IPS DF 6.9 (cell line): ENCODE data around the gene EIF2S3B.
A peak's percentile ranks its signal among the peaks of the same experiment; 100 is the strongest.
"Not testable (repeated sequence)": the region's sequence is repeated elsewhere in the genome, so short reads cannot be mapped to it uniquely, and the experiment has no call there.

Experiments
- DNase-seq: peaks from one replicate; pipeline ENCODE4 v3.0.0-alpha.2; 2013; ENCODE audit warnings: low read depth, low spot score
- H3K27ac ChIP-seq: one replicate; pipeline ENCODE4 v1.5.1; 2013; ENCODE audit warnings: low read length, control low read depth
- H3K27me3 ChIP-seq: 2 replicates; pipeline ENCODE4 v1.6.1; 2013; ENCODE audit warnings: mild to moderate bottlenecking, low read length; ENCODE audit not compliant: control insufficient read depth, insufficient read depth
- H3K36me3 ChIP-seq: 2 replicates; pipeline ENCODE4 v1.6.1; 2013; ENCODE audit warnings: low read length; ENCODE audit not compliant: control insufficient read depth, insufficient read depth
- H3K4me1 ChIP-seq: 2 replicates; pipeline ENCODE4 v1.6.1; 2013; ENCODE audit warnings: low read length; ENCODE audit not compliant: control insufficient read depth, insufficient read depth
- H3K4me3 ChIP-seq: 2 replicates; pipeline ENCODE4 v1.5.1; 2013; ENCODE audit warnings: mild to moderate bottlenecking, low read length
- H3K9me3 ChIP-seq: 2 replicates; pipeline ENCODE4 v1.6.1; 2013; ENCODE audit warnings: low read length, inconsistent platforms; ENCODE audit not compliant: control insufficient read depth, insufficient read depth
- WGBS: extraction: QIAGEN DNeasy Blood & Tissue Kit; methylation state at CpG from one replicate; pipeline ENCODE4 v1.1.7; 2013; ENCODE audit warnings: mixed read lengths, missing lambda C conversion rate; ENCODE audit not compliant: insufficient read length, insufficient coverage; 5-methylcytosine and 5-hydroxymethylcytosine counted together

EIF2S3B gene

GRCh38 chr12:10505620-10506019 is at the start of gene EIF2S3B:
Gene EIF2S3B, plus strand, starts transcription at chr12:10505890. Its CDS starts 13 bp downstream, at chr12:10505903.
- Histone ChIP-seq H3K27ac (no peak within 1 kb of the TSS), H3K4me3 (no peak within 1 kb of the TSS), H3K27me3 (no peaks in the 10 kb centered on the region), H3K36me3 (no peaks in the 10 kb centered on the region), H3K4me1 (no peaks in the 10 kb centered on the region), H3K9me3 (no peaks in the 10 kb centered on the region)
- no peak for DNase-seq
- no CpG with 5 or more reads among the region's 22 CpGs for WGBS

DNA sequence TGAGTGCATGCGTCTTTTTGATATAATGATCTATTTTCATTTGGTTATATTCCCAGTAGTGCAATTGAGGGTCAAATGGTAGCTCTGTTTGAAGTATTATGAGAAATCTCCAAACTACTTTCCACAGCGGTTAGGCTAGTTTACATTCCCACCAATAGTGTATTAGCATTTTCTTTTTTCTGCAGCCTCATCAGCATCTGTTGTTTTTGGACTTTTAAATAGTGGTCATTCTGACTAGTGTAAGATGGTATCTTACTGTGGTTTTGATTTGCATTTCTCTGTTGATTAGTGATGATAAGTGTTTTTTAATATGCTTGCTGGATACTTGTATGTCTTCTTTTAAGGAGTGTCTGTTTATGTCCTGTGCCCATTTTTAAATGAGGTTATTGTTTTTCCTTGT is 48.8 kb upstream of the EIF2S3B start:
- no peak overlapping the region for H3K4me3 ChIP-seq
- no peak for DNase-seq
- no peaks in the 10 kb centered on the region for H3K36me3 ChIP-seq
- WGBS, result no CpG with 5 or more reads among the region's 2 CpGs
- H3K27me3 ChIP-seq, result no peaks in the 10 kb centered on the region
- H3K4me1 ChIP-seq, result no peaks in the 10 kb centered on the region; the same call in 1 of the 2 replicates
- no peak overlapping the region for H3K27ac ChIP-seq
- H3K9me3 ChIP-seq, result no peaks in the 10 kb centered on the region

DNA sequence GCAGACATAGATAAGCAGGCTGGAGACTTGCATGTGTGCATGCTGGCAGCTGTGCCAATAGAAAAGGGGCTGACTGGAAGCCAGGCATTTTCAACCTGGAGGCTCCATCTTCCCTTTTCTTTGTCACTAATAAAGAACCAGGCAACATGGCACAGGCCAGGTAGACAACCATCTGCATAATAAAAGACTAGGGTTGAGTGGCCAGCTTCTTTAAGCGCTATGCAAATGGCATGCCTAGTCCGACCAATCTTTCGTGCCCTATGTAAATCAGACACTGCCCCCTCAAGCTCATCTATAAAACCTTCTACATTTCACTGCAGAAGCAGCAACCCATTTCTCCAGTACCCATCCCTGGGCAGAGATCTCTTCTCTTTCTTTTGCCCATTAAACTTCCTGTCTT is 47.9 kb upstream of the EIF2S3B start:
- Histone ChIP-seq H3K4me1 (no peaks in the 10 kb centered on the region; the same call in 1 of the 2 replicates), H3K4me3 (no peak overlapping the region), H3K9me3 (no peaks in the 10 kb centered on the region), H3K27me3 (no peaks in the 10 kb centered on the region), H3K27ac (no peak overlapping the region), H3K36me3 (no peaks in the 10 kb centered on the region)
- DNase-seq, result peak; percentile 27
- WGBS, result no CpG with 5 or more reads among the region's 3 CpGs

DNA sequence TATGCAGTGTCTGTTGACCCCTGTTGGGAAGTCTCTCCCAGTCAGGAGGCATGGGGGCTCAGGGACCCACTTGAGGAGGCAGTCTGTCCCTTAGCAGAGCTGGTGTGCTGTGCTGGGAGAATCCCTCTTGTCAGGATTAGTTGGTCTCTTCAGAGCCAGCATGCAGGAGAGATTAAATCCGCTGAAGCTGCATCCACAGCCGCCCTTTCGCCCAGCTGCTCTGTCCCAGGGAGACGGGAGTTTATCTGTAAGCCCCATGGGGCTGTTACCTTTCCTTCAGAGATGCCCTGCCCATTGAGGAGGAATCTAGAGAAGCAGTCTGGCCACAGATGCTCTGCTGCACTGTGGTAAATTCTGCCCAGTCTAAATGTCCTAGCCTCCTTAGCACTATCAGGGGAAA is 39.4 kb upstream of the EIF2S3B start:
- no peaks in the 10 kb centered on the region for H3K4me1 ChIP-seq
- H3K27ac ChIP-seq, result no peak overlapping the region
- H3K9me3 ChIP-seq, result no peaks in the 10 kb centered on the region
- WGBS, result no CpG with 5 or more reads among the region's 4 CpGs
- no peaks in the 10 kb centered on the region for H3K36me3 ChIP-seq
- no peaks in the 10 kb centered on the region for H3K27me3 ChIP-seq
- H3K4me3 ChIP-seq, result no peak overlapping the region
- no peak for DNase-seq

DNA sequence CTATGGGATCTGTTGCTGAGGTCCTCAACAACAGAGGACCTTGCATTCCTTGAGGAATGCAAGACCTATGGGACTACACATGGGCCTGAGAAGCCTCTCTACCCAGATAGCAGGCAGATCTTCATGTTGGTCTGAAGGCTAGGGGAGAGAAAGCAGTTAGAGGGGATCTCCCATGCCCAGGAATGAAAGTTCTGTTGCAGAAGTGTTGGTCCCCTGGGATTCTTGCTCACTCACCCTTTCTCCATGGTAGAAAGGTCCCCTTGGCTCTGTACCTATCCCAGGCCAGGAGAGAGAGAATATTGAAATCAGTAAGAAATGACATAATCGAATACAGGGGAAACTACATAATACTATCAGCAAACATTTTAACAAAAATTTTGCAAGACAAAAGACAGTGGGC is 36.0 kb upstream of the EIF2S3B start:
- WGBS, result no CpG with 5 or more reads among the region's 1 CpG
- H3K27me3 ChIP-seq, result no peaks in the 10 kb centered on the region
- no peak overlapping the region for H3K27ac ChIP-seq
- no peaks in the 10 kb centered on the region for H3K36me3 ChIP-seq
- no peak overlapping the region for H3K4me3 ChIP-seq
- no peaks in the 10 kb centered on the region for H3K4me1 ChIP-seq
- no peaks in the 10 kb centered on the region for H3K9me3 ChIP-seq
- no peak for DNase-seq

GRCh38 chr12:10472808-10473207 is 32.9 kb upstream of the EIF2S3B start:
- WGBS, result no CpG with 5 or more reads among the region's 5 CpGs
- H3K27ac ChIP-seq, H3K4me1 ChIP-seq, H3K9me3 ChIP-seq, H3K4me3 ChIP-seq, DNase-seq, H3K36me3 ChIP-seq, H3K27me3 ChIP-seq: not testable (repeated sequence)

DNA sequence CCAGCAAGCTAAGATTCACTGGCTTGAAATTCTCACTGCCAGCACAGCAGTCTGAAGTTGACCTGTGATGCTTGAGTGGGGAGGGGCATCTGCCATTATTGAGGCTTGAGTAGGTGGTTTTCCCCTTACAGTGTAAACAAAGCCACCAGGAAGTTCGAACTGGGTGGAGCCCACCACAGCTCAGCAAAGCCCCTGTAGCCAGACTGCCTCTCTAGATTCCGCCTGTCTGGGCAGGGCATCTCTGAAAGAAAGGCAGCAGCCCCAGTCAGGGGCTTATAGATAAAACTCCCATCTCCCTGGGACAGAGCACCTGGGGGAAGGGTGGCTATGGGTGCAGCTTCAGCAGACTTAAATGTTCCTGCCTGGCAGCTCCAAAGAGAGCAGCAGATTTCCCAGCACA is 23.8 kb upstream of the EIF2S3B start:
- not testable (repeated sequence) for DNase-seq, H3K27ac ChIP-seq, H3K4me3 ChIP-seq, H3K36me3 ChIP-seq, H3K9me3 ChIP-seq, H3K4me1 ChIP-seq, H3K27me3 ChIP-seq
- WGBS, result no CpG with 5 or more reads among the region's 2 CpGs

- H3K27me3 ChIP-seq, H3K4me1 ChIP-seq, H3K4me3 ChIP-seq, H3K27ac ChIP-seq, H3K36me3 ChIP-seq, H3K9me3 ChIP-seq, DNase-seq: not testable (repeated sequence)
- WGBS, result no CpG with 5 or more reads among the region's 2 CpGs
These were observed 18.4 kb upstream of the EIF2S3B start for GRCh38 chr12:10487328-10487727.

DNA sequence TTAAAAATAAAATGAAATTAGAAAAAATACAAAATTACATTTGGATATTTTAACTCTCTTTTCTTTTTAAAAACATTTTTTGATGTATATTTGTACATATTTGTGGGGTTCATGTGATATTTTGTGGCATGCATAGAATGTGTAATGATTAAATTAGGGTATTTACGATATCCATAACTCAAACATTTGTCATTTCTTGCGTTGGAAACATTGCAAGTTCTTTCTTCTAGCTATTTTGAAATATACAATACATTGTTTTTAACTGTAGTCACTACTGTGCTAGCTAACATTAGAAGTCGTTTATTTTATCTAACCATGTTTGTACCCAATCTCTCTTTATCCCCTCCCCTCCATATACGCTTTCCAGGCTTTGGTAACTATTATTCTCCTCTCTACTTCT is 13.9 kb upstream of the EIF2S3B start:
- no peak for DNase-seq
- no peaks in the 10 kb centered on the region for H3K4me1 ChIP-seq
- no peak overlapping the region for H3K27ac ChIP-seq
- no peaks in the 10 kb centered on the region for H3K9me3 ChIP-seq
- H3K27me3 ChIP-seq, result no peaks in the 10 kb centered on the region
- no peak overlapping the region for H3K4me3 ChIP-seq
- no CpG with 5 or more reads among the region's 4 CpGs for WGBS
- H3K36me3 ChIP-seq, result no peaks in the 10 kb centered on the region

GRCh38 chr12:10497602-10498001 is 8.1 kb upstream of the EIF2S3B start:
- Histone ChIP-seq H3K4me3 (no peak overlapping the region), H3K27ac (no peak overlapping the region), H3K27me3 (no peaks in the 10 kb centered on the region), H3K36me3 (no peaks in the 10 kb centered on the region), H3K9me3 (no peaks in the 10 kb centered on the region), H3K4me1 (no peaks in the 10 kb centered on the region)
- no CpG with 5 or more reads among the region's 2 CpGs for WGBS
- no peak for DNase-seq

DNA sequence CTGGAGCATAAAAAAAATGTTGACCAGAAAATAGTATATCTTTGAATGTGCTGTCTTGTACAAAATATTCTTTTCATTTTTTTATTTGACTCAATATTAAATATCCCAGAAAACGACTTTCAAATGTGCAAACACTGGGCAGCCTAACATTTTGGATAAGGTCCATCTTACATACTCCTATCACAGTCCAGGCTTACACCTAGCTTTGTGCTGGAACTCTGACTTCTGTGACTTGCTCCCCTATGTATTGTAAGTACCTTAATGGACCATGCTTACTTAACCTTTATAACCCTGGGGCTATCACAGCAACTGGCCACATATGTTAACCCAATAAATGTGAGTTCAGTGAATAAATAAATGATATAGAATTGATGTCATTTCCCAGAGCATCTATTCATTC is 7.6 kb upstream of the EIF2S3B start:
- Histone ChIP-seq H3K4me1 (no peaks in the 10 kb centered on the region), H3K36me3 (no peaks in the 10 kb centered on the region), H3K27me3 (no peaks in the 10 kb centered on the region), H3K9me3 (no peaks in the 10 kb centered on the region), H3K27ac (no peak overlapping the region), H3K4me3 (no peak overlapping the region)
- WGBS, result no CpG with 5 or more reads among the region's 1 CpG
- DNase-seq, result no peak
